ENCODE data around the gene FAM120A. TPM values are rescaled to one million over a fixed set of nuclear protein-coding genes. Genes with fewer than 3 reads are reported as not detected.
"Not testable (repeated sequence)": the region's sequence is repeated elsewhere in the genome, so short reads cannot be mapped to it uniquely, and the experiment has no call there.

FAM120A gene
- polyA plus RNA-seq, 1 donor from 2014 or later, result 8.9 TPM

DNA sequence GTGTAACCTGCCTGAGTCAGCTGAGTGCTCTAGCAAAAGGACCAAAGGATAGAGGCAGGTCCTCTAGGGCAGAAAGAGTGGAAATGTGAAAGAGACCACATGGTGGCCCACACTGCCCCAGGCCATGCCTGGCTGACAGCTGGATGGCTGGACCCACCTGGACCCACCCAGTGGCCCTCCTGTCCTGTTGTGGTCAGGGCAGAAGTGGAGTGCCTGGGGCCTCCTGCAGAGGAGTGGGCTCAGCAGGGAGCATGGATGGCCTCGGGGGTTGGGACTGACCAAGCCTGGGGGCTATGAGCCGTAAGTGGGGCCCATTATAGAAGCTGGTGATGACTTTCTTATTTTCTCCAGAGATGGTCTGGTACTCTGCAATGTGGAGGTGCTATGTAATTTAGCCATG lies 57.6 kb downstream of the FAM120A start:
- Histone ChIP-seq H3F3A (ENCODE audit: insufficient read depth, low read length, poor library complexity, severe bottlenecking) (no peaks in the 10 kb centered on the region), H3K79me2 (replicated peaks; ENCODE audit: insufficient read depth, low read length) (no peaks in the 10 kb centered on the region), H2AFZ (ENCODE audit: low read depth, low read length) (no peak overlapping the region), H3K9me2 (ENCODE audit: insufficient read depth, low read length) (no peaks in the 10 kb centered on the region), H3K9ac (ENCODE audit: low read length) (no peak overlapping the region), H3K36me3 (ENCODE audit: insufficient read depth, low read length) (no peaks in the 10 kb centered on the region), H4K20me1 (ENCODE audit: insufficient read depth) (no peaks in the 10 kb centered on the region), H3K9me3 (ENCODE audit: low read length) (no peaks in the 10 kb centered on the region), H3K27me3 (ENCODE audit: insufficient read depth, low read depth, low read length) (no peaks in the 10 kb centered on the region), H3K4me2 (ENCODE audit: low read length) (no peak overlapping the region), H3K4me3 (ENCODE audit: low read length) (no peak overlapping the region), H3K27ac (ENCODE audit: low read length) (no peak overlapping the region)
- TF ChIP-seq RAD21 (conservative IDR thresholded peaks at IDR 0.05), result no peak
- TF ChIP-seq, protein P1, sequence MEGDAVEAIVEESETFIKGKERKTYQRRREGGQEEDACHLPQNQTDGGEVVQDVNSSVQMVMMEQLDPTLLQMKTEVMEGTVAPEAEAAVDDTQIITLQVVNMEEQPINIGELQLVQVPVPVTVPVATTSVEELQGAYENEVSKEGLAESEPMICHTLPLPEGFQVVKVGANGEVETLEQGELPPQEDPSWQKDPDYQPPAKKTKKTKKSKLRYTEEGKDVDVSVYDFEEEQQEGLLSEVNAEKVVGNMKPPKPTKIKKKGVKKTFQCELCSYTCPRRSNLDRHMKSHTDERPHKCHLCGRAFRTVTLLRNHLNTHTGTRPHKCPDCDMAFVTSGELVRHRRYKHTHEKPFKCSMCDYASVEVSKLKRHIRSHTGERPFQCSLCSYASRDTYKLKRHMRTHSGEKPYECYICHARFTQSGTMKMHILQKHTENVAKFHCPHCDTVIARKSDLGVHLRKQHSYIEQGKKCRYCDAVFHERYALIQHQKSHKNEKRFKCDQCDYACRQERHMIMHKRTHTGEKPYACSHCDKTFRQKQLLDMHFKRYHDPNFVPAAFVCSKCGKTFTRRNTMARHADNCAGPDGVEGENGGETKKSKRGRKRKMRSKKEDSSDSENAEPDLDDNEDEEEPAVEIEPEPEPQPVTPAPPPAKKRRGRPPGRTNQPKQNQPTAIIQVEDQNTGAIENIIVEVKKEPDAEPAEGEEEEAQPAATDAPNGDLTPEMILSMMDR (IDR thresholded peaks at IDR 0.05; ENCODE audit: poor library complexity, severe bottlenecking), result no peak
- no peak for TF ChIP-seq SMC3 (conservative IDR thresholded peaks at IDR 0.05; ENCODE audit: poor library complexity)
- no peak for TF ChIP-seq MXI1 (conservative IDR thresholded peaks at IDR 0.05; ENCODE audit: poor library complexity, severe bottlenecking)
- no peak for TF ChIP-seq EZH2 (IDR thresholded peaks at IDR 0.05; ENCODE audit: borderline replicate concordance, insufficient read depth, low read length, poor library complexity, severe bottlenecking)
- no peak for TF ChIP-seq EP300 (conservative IDR thresholded peaks at IDR 0.05; ENCODE audit: poor library complexity, severe bottlenecking)
- no peak for TF ChIP-seq REST (IDR thresholded peaks at IDR 0.05; ENCODE audit: borderline replicate concordance)
- TF ChIP-seq POLR2AphosphoS5 (IDR thresholded peaks at IDR 0.05), result no peak
- TF ChIP-seq TAF1 (IDR thresholded peaks at IDR 0.05; ENCODE audit: low read depth), result no peak

DNA sequence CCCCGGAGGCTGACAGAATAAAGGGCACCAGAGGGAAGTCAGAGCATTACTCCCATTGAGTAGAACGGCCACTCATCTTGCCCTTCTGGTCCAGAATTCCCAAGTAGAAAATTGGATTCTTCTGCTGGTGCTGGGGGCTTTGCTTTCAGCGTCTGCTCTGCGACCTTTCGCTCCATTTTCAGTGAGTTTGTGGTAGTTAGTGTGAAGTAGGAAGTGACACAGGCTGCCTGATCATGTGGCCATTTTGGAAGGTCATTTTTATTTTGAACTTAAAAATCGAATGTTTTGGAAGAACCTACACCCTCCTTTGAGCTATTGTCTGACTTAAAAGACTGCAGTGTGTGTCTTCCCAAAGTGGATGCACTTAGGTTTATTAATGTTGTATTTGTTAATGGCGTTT lies 58.6 kb downstream of the FAM120A start:
- H3F3A ChIP-seq (ENCODE audit: insufficient read depth, low read length, poor library complexity, severe bottlenecking), result no peaks in the 10 kb centered on the region
- H3K4me3 ChIP-seq (ENCODE audit: low read length), result no peak overlapping the region
- no peak overlapping the region for H3K9ac ChIP-seq (ENCODE audit: low read length)
- TF ChIP-seq RAD21 (conservative IDR thresholded peaks at IDR 0.05) (no peak), EP300 (conservative IDR thresholded peaks at IDR 0.05; ENCODE audit: poor library complexity, severe bottlenecking) (no peak), POLR2AphosphoS5 (IDR thresholded peaks at IDR 0.05) (no peak), MXI1 (conservative IDR thresholded peaks at IDR 0.05; ENCODE audit: poor library complexity, severe bottlenecking) (no peak), REST (IDR thresholded peaks at IDR 0.05; ENCODE audit: borderline replicate concordance) (no peak), TAF1 (IDR thresholded peaks at IDR 0.05; ENCODE audit: low read depth) (no peak), SMC3 (conservative IDR thresholded peaks at IDR 0.05; ENCODE audit: poor library complexity) (no peak), EZH2 (IDR thresholded peaks at IDR 0.05; ENCODE audit: borderline replicate concordance, insufficient read depth, low read length, poor library complexity, severe bottlenecking) (no peak)
- TF ChIP-seq, protein P1 (IDR thresholded peaks at IDR 0.05; ENCODE audit: poor library complexity, severe bottlenecking), result no peak
- no peak overlapping the region for H3K4me2 ChIP-seq (ENCODE audit: low read length)
- H3K9me2 ChIP-seq (ENCODE audit: insufficient read depth, low read length), result no peaks in the 10 kb centered on the region
- no peak overlapping the region for H2AFZ ChIP-seq (ENCODE audit: low read depth, low read length)
- no peaks in the 10 kb centered on the region for H3K79me2 ChIP-seq (replicated peaks; ENCODE audit: insufficient read depth, low read length)
- no peak overlapping the region for H3K27ac ChIP-seq (ENCODE audit: low read length)
- H3K36me3 ChIP-seq (ENCODE audit: insufficient read depth, low read length), result no peaks in the 10 kb centered on the region
- no peaks in the 10 kb centered on the region for H4K20me1 ChIP-seq (ENCODE audit: insufficient read depth)
- H3K9me3 ChIP-seq (ENCODE audit: low read length), result no peaks in the 10 kb centered on the region
- H3K27me3 ChIP-seq (ENCODE audit: insufficient read depth, low read depth, low read length), result no peaks in the 10 kb centered on the region

DNA sequence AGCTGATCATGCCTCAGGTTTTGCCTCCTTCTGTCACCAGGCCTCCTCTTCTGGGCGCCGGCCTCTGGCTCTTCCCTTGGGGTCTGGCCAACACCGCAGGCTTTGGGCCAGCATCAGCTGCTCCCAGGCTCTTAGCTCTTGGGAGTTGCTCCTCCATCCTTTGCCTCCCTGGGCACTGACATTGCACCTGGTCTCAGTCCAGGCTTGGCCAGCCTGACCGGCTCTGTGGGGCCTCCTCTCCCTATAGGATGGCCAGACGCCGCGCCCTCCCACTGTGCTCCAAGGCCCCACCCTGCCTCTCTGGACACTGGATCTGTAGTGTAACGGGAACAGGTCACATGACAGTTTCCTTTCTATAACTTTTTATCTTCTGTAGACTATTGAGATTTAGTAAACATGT lies 59.7 kb downstream of the FAM120A start:
- not testable (repeated sequence) for H4K20me1 ChIP-seq (ENCODE audit: insufficient read depth); H3K4me2 ChIP-seq (ENCODE audit: low read length); H3K27ac ChIP-seq (ENCODE audit: low read length); H3K9ac ChIP-seq (ENCODE audit: low read length); H3K79me2 ChIP-seq (replicated peaks; ENCODE audit: insufficient read depth, low read length); H3K36me3 ChIP-seq (ENCODE audit: insufficient read depth, low read length); H3K9me3 ChIP-seq (ENCODE audit: low read length); H3K9me2 ChIP-seq (ENCODE audit: insufficient read depth, low read length); H3K4me3 ChIP-seq (ENCODE audit: low read length); H3K27me3 ChIP-seq (ENCODE audit: insufficient read depth, low read depth, low read length); H3F3A ChIP-seq (ENCODE audit: insufficient read depth, low read length, poor library complexity, severe bottlenecking); H2AFZ ChIP-seq (ENCODE audit: low read depth, low read length)

All from neural cell (in vitro differentiated cells).